Measurements from ENCODE around the gene SLC7A8. TPM values are rescaled to one million over a fixed set of nuclear protein-coding genes. Genes with fewer than 3 reads are reported as not detected.
A peak's percentile ranks its signal among the peaks of the same experiment; 100 is the strongest.

SLC7A8 gene
- total RNA-seq, 2 donors from 2014 or later: 18.4 to 28.0 TPM

DNA sequence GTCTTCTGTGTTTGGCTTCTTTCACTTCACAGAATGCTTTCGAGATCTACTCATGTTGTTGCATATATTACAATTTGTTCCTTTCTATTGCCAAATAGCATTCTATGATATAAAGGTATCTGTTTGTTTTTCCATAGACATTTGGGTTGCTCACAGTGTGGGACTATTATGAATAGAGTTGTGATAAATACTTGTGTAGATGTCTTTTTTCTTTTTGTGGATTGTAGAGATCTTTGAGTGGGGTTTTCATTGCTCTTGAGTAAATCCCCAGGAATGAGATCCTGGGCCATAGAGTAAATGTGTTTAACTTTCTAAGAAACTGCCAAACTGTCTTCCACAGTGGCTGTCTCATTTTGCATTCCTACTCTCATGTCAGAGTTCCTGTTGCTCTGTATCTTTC is 39.5 kb downstream of the SLC7A8 start:
- DNase-seq (ENCODE audit: low spot score) (no peak), ATAC-seq (ENCODE audit: insufficient number of reproducible peaks, low FRiP score, low read depth) (no peak)
- H3K27me3 ChIP-seq (replicated peaks; ENCODE audit: insufficient read depth): no peaks in the 10 kb centered on the region
- peaks cover 19 to 44% of the 10 kb centered on the region in 2 donors for H3K4me1 ChIP-seq (ENCODE audit: control insufficient read depth in 1 of 2, low read depth in 2 of 2)
- H3K36me3 ChIP-seq: peaks cover 13% of the 10 kb centered on the region
- no peak overlapping the region for H3K4me3 ChIP-seq
- no peaks in the 10 kb centered on the region for H3K9me3 ChIP-seq
- TF ChIP-seq, protein P1, sequence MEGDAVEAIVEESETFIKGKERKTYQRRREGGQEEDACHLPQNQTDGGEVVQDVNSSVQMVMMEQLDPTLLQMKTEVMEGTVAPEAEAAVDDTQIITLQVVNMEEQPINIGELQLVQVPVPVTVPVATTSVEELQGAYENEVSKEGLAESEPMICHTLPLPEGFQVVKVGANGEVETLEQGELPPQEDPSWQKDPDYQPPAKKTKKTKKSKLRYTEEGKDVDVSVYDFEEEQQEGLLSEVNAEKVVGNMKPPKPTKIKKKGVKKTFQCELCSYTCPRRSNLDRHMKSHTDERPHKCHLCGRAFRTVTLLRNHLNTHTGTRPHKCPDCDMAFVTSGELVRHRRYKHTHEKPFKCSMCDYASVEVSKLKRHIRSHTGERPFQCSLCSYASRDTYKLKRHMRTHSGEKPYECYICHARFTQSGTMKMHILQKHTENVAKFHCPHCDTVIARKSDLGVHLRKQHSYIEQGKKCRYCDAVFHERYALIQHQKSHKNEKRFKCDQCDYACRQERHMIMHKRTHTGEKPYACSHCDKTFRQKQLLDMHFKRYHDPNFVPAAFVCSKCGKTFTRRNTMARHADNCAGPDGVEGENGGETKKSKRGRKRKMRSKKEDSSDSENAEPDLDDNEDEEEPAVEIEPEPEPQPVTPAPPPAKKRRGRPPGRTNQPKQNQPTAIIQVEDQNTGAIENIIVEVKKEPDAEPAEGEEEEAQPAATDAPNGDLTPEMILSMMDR (IDR thresholded peaks at IDR 0.05): no peak
- peak overlapping the region in 1 of 2 donors; percentile 76 for H3K27ac ChIP-seq

DNA sequence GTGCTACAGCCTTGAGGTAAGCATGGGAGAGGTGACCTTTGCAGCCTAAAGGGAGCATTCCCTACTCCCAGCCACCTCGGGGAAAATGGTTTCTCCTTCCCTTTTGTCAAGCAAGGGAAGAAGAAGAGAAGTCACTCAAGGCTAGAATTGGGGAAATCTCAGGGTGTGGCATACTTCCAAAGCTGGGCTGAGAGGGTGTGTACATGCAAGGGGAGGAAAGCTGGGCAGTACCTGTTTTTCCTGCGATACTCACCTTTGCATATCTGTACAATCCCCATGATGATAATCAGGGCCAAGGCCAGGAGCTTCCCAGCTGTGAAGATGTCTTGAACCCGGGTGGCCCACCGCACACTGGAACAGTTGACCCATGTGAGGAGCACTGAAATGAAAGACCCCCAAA is 40.6 kb downstream of the SLC7A8 start:
- Histone ChIP-seq H3K27ac (peak overlapping the region; percentile 63 to 76), H3K4me1 (ENCODE audit: control insufficient read depth in 1 of 2, low read depth in 2 of 2) (peaks cover 18 to 41% of the 10 kb centered on the region in 2 donors), H3K9me3 (no peaks in the 10 kb centered on the region), H3K36me3 (peaks cover 20% of the 10 kb centered on the region), H3K27me3 (replicated peaks; ENCODE audit: insufficient read depth) (no peaks in the 10 kb centered on the region), H3K4me3 (no peak overlapping the region)
- ATAC-seq (ENCODE audit: insufficient number of reproducible peaks, low FRiP score, low read depth) (no peak), DNase-seq (ENCODE audit: low spot score) (no peak)
- TF ChIP-seq, protein P1 (IDR thresholded peaks at IDR 0.05): no peak

DNA sequence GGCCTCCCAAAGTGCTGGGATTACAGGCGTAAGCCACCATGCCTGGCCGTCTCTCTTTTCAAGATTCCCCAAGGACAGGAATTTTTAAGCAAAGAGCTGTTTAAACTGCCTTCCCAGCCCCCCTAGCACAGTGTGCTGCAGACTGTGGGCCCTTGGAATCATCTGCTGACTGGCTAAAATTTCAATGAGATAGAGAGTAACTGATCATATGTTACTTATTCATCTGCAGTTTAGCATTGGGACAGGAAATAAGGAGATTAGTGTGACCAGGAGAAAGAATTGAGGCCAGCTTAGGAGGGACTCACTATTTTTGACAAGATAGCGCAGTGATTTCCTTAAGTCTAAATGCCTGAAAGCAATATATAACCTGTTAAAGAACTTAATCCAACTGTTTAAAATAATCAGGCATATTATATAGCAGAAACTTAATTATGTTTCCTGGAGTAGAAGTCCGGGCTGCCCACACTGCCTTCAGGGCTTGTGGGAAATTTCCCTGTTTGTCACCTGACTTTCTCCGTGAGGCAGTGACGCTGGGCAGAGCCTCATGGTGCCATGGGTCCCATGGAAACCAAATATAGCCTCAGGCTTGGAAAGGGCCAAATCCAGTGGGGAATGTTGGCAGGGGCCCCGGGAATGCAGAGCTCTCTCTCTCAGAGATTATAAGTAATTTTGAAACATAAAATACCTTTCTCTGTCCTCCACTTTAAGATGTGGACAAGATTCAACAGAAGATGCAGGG is 41.6 kb downstream of the SLC7A8 start:
- TF ChIP-seq, protein P1 (IDR thresholded peaks at IDR 0.05): no peak
- Histone ChIP-seq H3K4me1 (ENCODE audit: control insufficient read depth in 1 of 2, low read depth in 2 of 2) (peaks cover 16 to 37% of the 10 kb centered on the region in 2 donors), H3K9me3 (no peaks in the 10 kb centered on the region), H3K4me3 (peak overlapping the region; percentile 2), H3K27me3 (replicated peaks; ENCODE audit: insufficient read depth) (no peaks in the 10 kb centered on the region), H3K27ac (peak overlapping the region; percentile 75 to 76), H3K36me3 (peaks cover 28% of the 10 kb centered on the region)
- DNase-seq (ENCODE audit: low spot score) (peak; percentile 67), ATAC-seq (ENCODE audit: insufficient number of reproducible peaks, low FRiP score, low read depth) (peak; percentile 92)

DNA sequence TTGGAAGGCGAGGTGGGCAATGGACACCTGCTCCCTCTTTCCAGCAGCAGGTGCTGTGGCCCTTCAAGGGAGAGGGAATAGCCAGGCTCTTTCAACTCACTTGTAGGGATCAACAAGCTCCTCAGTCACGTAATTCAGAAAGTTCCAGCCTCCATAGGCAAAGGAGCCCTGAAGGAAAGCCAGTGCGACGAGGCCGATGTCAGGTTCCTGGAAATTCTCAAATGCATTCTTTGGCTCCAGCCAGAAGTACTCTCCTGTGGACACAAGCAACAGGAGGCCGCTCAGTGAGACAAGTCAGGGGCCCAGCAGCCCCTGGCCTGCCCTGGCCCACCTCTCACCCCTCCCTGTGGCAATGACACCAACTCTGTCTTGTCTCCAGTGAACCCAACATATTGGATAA is 43.1 kb downstream of the SLC7A8 start:
- H3K27me3 ChIP-seq (replicated peaks; ENCODE audit: insufficient read depth): no peaks in the 10 kb centered on the region
- H3K36me3 ChIP-seq: peaks cover 30% of the 10 kb centered on the region
- no peak overlapping the region for H3K27ac ChIP-seq
- ATAC-seq (ENCODE audit: insufficient number of reproducible peaks, low FRiP score, low read depth): no peak
- TF ChIP-seq, protein P1 (IDR thresholded peaks at IDR 0.05): no peak
- no peak for DNase-seq (ENCODE audit: low spot score)
- no peaks in the 10 kb centered on the region for H3K9me3 ChIP-seq
- H3K4me1 ChIP-seq (ENCODE audit: control insufficient read depth in 1 of 2, low read depth in 2 of 2): peaks cover 16 to 30% of the 10 kb centered on the region in 2 donors
- H3K4me3 ChIP-seq: no peak overlapping the region

DNA sequence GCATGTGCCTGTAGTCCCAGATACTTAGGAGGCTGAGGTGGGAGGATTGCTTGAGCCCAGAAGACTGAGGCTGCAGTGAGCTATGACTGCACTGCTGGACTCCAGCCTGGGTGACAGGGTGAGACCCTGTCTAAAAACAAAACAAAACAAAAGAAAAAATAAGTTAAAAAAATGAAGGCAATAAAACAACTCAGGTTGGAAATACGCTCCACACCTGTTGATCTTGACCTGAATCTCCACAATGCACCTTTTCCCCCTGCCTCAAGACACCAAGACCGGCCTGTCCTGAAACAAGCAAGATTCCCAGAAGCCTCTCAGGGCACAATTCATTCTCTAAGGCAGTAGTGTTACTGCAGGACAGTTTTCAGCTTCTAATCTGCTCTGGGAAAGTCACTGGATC is 43.6 kb downstream of the SLC7A8 start:
- DNase-seq (ENCODE audit: low spot score) (no peak), ATAC-seq (ENCODE audit: insufficient number of reproducible peaks, low FRiP score, low read depth) (no peak)
- peaks cover 30% of the 10 kb centered on the region for H3K36me3 ChIP-seq
- H3K27me3 ChIP-seq (replicated peaks; ENCODE audit: insufficient read depth): no peaks in the 10 kb centered on the region
- H3K4me3 ChIP-seq: no peak overlapping the region
- H3K27ac ChIP-seq: no peak overlapping the region
- peaks cover 16 to 30% of the 10 kb centered on the region in 2 donors for H3K4me1 ChIP-seq (ENCODE audit: control insufficient read depth in 1 of 2, low read depth in 2 of 2)
- TF ChIP-seq, protein P1 (IDR thresholded peaks at IDR 0.05): no peak
- no peaks in the 10 kb centered on the region for H3K9me3 ChIP-seq

All from thoracic aorta (tissue), 2 donors.